NCI-H1436 treated with DMSO at 0.1 percent for 48 hours (cell line): ENCODE data around the gene FIBP.

Source experiments
- DNase-seq: peaks from one replicate; lab custom pipeline; 2025; lab: John Stamatoyannopoulos, UW

FIBP gene

DNA sequence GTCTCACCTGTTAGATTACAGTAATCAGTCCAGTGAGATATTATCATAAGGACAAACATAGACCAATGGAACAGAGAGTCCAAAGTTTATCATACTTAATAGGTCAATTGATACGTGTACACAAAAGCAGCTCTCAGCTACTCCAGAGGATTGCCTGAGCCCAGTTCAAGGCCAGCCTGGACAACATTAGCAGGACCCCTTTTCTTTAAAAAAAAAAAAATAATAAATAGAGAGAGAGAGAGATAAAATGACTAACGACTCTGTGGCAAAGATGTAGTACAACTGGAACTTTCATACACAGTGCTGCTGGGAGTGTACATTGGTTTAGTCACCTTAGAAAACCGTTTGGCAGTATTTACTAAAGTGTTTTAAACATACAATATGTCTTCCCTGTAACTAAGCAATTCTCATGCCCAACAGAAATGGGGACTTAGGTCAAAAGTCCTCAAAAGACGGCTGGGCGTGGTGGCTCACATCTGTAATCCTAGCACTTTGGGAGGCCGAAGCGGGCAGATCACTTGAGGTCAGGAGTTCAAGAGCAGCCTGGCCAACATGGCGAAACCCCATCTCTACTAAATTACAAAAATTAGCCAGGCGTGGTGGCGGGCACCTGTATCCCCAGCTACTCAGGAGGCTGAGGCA lies 43.9 kb downstream of the FIBP start:
- no peak for DNase-seq

- DNase-seq: no peak
These were observed 44.5 kb downstream of the FIBP start for GRCh38 chr11:65843811-65844210.

- DNase-seq: no peak
These were observed 46.1 kb downstream of the FIBP start for GRCh38 chr11:65842144-65842543.

GRCh38 chr11:65834202-65834601 lies 54.1 kb downstream of the FIBP start:
- DNase-seq: no peak
